ENCODE measurements around the gene CDH24.

DNA sequence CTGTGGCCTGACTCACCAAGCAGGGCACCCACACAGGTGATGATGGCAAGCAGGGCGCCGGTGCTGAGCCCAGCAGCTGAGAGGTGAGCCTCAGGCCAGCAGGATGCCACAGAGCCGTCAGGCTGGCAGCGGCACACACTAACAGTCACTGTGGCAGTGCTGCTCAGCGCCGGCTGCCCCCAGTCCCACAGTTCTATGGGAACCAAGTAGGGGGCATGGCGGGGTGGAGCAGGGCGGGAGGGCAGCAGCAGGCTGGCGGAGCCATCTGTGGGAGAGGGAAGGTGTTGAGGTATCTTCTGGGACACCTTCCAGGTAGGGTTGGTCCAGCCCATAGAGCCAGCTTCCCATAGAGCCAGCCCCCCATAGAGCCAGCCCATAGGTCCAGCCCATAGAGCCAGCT is 8.3 kb downstream of the CDH24 start:
- TF ChIP-seq EZH2 (IDR thresholded peaks at IDR 0.05; ENCODE audit: low read length): no peak
- TF ChIP-seq, protein P1, sequence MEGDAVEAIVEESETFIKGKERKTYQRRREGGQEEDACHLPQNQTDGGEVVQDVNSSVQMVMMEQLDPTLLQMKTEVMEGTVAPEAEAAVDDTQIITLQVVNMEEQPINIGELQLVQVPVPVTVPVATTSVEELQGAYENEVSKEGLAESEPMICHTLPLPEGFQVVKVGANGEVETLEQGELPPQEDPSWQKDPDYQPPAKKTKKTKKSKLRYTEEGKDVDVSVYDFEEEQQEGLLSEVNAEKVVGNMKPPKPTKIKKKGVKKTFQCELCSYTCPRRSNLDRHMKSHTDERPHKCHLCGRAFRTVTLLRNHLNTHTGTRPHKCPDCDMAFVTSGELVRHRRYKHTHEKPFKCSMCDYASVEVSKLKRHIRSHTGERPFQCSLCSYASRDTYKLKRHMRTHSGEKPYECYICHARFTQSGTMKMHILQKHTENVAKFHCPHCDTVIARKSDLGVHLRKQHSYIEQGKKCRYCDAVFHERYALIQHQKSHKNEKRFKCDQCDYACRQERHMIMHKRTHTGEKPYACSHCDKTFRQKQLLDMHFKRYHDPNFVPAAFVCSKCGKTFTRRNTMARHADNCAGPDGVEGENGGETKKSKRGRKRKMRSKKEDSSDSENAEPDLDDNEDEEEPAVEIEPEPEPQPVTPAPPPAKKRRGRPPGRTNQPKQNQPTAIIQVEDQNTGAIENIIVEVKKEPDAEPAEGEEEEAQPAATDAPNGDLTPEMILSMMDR (optimal IDR thresholded peaks at IDR 0.05 in 1 of 3, IDR thresholded peaks at IDR 0.05 in 1 of 3, conservative IDR thresholded peaks at IDR 0.05 in 1 of 3; ENCODE audit: extremely low read depth in 1 of 3, insufficient read depth in 2 of 3, low read length in 3 of 3): no peak
